Hepatocyte (in vitro differentiated cells): ENCODE data around the gene XPO1.

Experiments used
- EZH2 ChIP-seq: fragments of 200-600 bp; sonication (generic); IDR thresholded peaks from 2 replicates; pipeline ENCODE4 v1.6.1; 2016; ENCODE audit warnings: antibody characterized with exemption, mild to moderate bottlenecking, borderline replicate concordance
- EZH2phosphoT487 ChIP-seq: fragments of 200-600 bp; sonication (generic); IDR thresholded peaks from one replicate; pipeline ENCODE4 v1.6.1; 2018; ENCODE audit warnings: antibody characterized with exemption, mild to moderate bottlenecking, low read depth, moderate library complexity; ENCODE audit not compliant: unreplicated experiment, severe bottlenecking
- TF ChIP-seq, protein P1 (sequence below): fragments of 200-600 bp; sonication (generic); IDR thresholded peaks from 2 replicates; pipeline ENCODE4 v1.5.1; 2016; ENCODE audit warnings: antibody characterized with exemption, mild to moderate bottlenecking; ENCODE audit not compliant: poor library complexity

DNA sequence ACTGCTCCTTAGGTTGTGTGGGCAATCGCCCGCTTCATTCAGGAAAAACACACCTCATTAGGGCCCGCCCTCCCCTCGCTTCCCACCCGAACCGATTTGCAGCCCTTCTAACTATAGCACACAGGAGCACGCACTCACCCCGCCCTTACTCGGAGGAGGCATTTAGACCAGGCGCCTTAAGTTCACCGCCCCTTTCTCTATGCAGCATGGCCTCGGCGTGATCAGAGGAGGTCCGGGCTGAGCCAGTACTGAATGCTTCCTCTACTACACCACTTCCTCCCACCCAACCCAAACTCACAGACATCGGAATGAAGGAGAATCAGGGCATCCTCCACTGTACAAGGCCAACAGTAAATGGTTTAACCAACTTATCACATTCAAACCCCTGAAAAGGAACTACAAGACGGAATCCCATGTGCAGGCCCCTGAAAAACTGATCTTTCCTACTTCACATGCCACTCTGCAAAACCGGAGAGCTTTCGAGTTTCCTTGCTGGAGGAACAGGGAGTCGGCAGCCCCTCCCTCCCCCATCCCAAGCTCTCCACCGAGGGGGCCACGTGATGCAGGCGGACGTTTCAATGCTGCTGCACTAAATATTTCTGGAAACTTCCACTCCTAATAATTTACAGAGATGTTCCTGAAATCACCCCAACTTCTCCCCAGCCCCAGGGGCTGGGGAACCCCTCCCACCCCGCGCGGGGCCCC is 1.4 kb downstream of the XPO1 start:
- TF ChIP-seq, protein P1, sequence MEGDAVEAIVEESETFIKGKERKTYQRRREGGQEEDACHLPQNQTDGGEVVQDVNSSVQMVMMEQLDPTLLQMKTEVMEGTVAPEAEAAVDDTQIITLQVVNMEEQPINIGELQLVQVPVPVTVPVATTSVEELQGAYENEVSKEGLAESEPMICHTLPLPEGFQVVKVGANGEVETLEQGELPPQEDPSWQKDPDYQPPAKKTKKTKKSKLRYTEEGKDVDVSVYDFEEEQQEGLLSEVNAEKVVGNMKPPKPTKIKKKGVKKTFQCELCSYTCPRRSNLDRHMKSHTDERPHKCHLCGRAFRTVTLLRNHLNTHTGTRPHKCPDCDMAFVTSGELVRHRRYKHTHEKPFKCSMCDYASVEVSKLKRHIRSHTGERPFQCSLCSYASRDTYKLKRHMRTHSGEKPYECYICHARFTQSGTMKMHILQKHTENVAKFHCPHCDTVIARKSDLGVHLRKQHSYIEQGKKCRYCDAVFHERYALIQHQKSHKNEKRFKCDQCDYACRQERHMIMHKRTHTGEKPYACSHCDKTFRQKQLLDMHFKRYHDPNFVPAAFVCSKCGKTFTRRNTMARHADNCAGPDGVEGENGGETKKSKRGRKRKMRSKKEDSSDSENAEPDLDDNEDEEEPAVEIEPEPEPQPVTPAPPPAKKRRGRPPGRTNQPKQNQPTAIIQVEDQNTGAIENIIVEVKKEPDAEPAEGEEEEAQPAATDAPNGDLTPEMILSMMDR = no peak
- TF ChIP-seq EZH2 (no peak), EZH2phosphoT487 (no peak)
